HCT116 (cell line): ENCODE measurements around the gene CILP2. TPM values are rescaled to one million over a fixed set of nuclear protein-coding genes. Genes with fewer than 3 reads are reported as not detected.

Experiments used
- ATAC-seq: fragments of 200-7000 bp; cut with Tn5 transposase; 2 replicates; pipeline ENCODE4 v1.9.1; 2020; ENCODE audit warnings: mild to moderate bottlenecking, moderate library complexity
- BruUV-seq: library from RNA; stranded (reverse); fragments of 400-500 nt; replicated peaks from 2 replicates; lab custom pipeline; 2021; lab: Mats Ljungman, UMichigan
- CTCF ChIA-PET: fragments of 300-600 bp; sonication (Branson Sonifier 250); formaldehyde crosslinking; loops from one replicate; lab custom pipeline; 2021; ENCODE audit warnings: antibody characterized with exemption; lab: Charles Lee
- POLR2A ChIA-PET: fragments of 300-600, 350-600 bp; sonication (Branson Sonifier 250); formaldehyde crosslinking; loops from one replicate; lab custom pipeline; 2021; ENCODE audit warnings: antibody characterized with exemption; lab: Charles Lee
- RAD21 ChIA-PET, 2 experiments: fragments of 300-600 bp; sonication (Branson Sonifier 250); formaldehyde crosslinking; loops; one replicate each; lab custom pipeline; 2023; ENCODE audit warnings: low total read pairs in 2 of 2; ENCODE audit not compliant: uncharacterized antibody in 2 of 2, unreplicated experiment in 2 of 2, low non-redundant PET in 1 of 2; lab: Charles Lee
- DNase-seq: peaks from one replicate; pipeline ENCODE4 v3.0.0-alpha.2; 2010; ENCODE audit warnings: low read depth, low spot score
- H2AFZ ChIP-seq: fragments of 200-600 bp; shearing (Covaris generic), sonication (generic); 2 replicates; pipeline ENCODE4 v1.6.1; 2017; ENCODE audit warnings: low read depth, mixed run types, mixed read lengths, antibody characterized with exemption, low read length; ENCODE audit not compliant: poor library complexity, severe bottlenecking
- H3K27ac ChIP-seq: 2 replicates; pipeline ENCODE4 v1.5.1; 2012; ENCODE audit warnings: low read depth, low read length
- H3K27me3 ChIP-seq: fragments of 200-600 bp; sonication (generic); 2 replicates; pipeline ENCODE4 v1.6.1; 2016; ENCODE audit warnings: mixed run types, low read length, mixed read lengths; ENCODE audit not compliant: insufficient read depth
- H3K36me3 ChIP-seq, 2 experiments: fragments of 200-500 bp in 1 of 2; fragments of 200-600 bp in 1 of 2; sonication (Bioruptor generic) in 1 of 2; sonication (generic) in 1 of 2; 2 replicates each; pipeline versions ENCODE4 v1.5.1 to v1.6.1; 2014 to 2016; ENCODE audit warnings: low read length in 2 of 2, inconsistent platforms in 1 of 2, mixed read lengths in 1 of 2, mixed run types in 1 of 2; ENCODE audit not compliant: insufficient read depth in 2 of 2, control insufficient read depth in 1 of 2
- H3K4me1 ChIP-seq, 2 experiments: fragments of 200-600 bp in 1 of 2; sonication (generic) in 1 of 2; 2 replicates each; pipeline versions ENCODE4 v1.5.1 to v1.6.1; 2012 to 2017; ENCODE audit warnings: low read length in 2 of 2, inconsistent platforms in 1 of 2, mild to moderate bottlenecking in 1 of 2, mixed read lengths in 1 of 2, mixed run types in 1 of 2, moderate library complexity in 1 of 2; ENCODE audit not compliant: insufficient read depth in 2 of 2, control insufficient read depth in 1 of 2
- H3K4me2 ChIP-seq: fragments of 200-600 bp; sonication (generic); 2 replicates; pipeline ENCODE4 v1.6.1; 2017; ENCODE audit warnings: mixed run types, low read length, mixed read lengths
- H3K4me3 ChIP-seq, 2 experiments: fragments of 200-600 bp in 1 of 2; sonication (generic) in 1 of 2; replicated peaks in 1 of 2; 2 replicates each; pipeline ENCODE4 v1.5.1; 2011 to 2016; ENCODE audit warnings: low read length in 2 of 2, control low read depth in 1 of 2, low read depth in 1 of 2, mild to moderate bottlenecking in 1 of 2, mixed read lengths in 1 of 2, mixed run types in 1 of 2
- H3K79me2 ChIP-seq: fragments of 200-600 bp; sonication (generic); 2 replicates; pipeline ENCODE4 v1.6.1; 2017; ENCODE audit warnings: mild to moderate bottlenecking, mixed run types, low read length, moderate library complexity, mixed read lengths; ENCODE audit not compliant: insufficient read depth
- H3K9ac ChIP-seq: fragments of 200-600 bp; sonication (generic); 2 replicates; pipeline ENCODE4 v1.6.1; 2016; ENCODE audit warnings: low read length, mixed read lengths
- H3K9me2 ChIP-seq: fragments of 200-600 bp; sonication (generic), shearing (Covaris generic); 2 replicates; pipeline ENCODE4 v1.6.1; 2017; ENCODE audit warnings: mixed run types, mild to moderate bottlenecking, moderate library complexity; ENCODE audit not compliant: insufficient read depth
- H3K9me3 ChIP-seq, 2 experiments: fragments of 200-500 bp in 1 of 2; fragments of 200-600 bp in 1 of 2; sonication (Bioruptor generic) in 1 of 2; sonication (generic) in 1 of 2; 2 replicates each; pipeline ENCODE4 v1.6.1; 2014 to 2017; ENCODE audit warnings: low read length in 2 of 2, mixed read lengths in 2 of 2, inconsistent platforms in 1 of 2, low read depth in 1 of 2, mild to moderate bottlenecking in 1 of 2, mixed run types in 1 of 2, moderate library complexity in 1 of 2; ENCODE audit not compliant: control insufficient read depth in 1 of 2, insufficient read depth in 1 of 2
- H4K20me1 ChIP-seq: fragments of 200-600 bp; sonication (generic), shearing (Covaris generic); 2 replicates; pipeline ENCODE4 v1.6.1; 2017; ENCODE audit warnings: mixed run types, mild to moderate bottlenecking, moderate library complexity; ENCODE audit not compliant: insufficient read depth
- CBX3 ChIP-seq: IDR thresholded peaks from 2 replicates; pipeline ENCODE4 v1.6.1; 2012; ENCODE audit warnings: low read depth
- EGR1 ChIP-seq: IDR thresholded peaks from 2 replicates; pipeline ENCODE4 v1.6.1; 2012; ENCODE audit warnings: low read depth
- EZH2phosphoT487 ChIP-seq: fragments of 200-600 bp; IDR thresholded peaks from 2 replicates; pipeline ENCODE4 v1.6.1; 2018; ENCODE audit warnings: antibody characterized with exemption, borderline replicate concordance
- FOSL1 ChIP-seq: IDR thresholded peaks from 2 replicates; pipeline ENCODE4 v1.6.1; 2012; ENCODE audit warnings: low read depth
- MAX ChIP-seq: IDR thresholded peaks from 2 replicates; pipeline ENCODE4 v1.6.1; 2012
- REST ChIP-seq: IDR thresholded peaks from 2 replicates; pipeline ENCODE4 v1.6.1; 2012; ENCODE audit warnings: low read depth
- SIN3A ChIP-seq: IDR thresholded peaks from 2 replicates; pipeline ENCODE4 v1.6.1; 2012; ENCODE audit warnings: low read depth
- SP1 ChIP-seq: IDR thresholded peaks from 2 replicates; pipeline ENCODE4 v1.6.1; 2012; ENCODE audit warnings: low read depth
- ZFX ChIP-seq: fragments of 450-650 bp; IDR thresholded peaks from 2 replicates; pipeline ENCODE4 v1.6.1; 2017
- ZNF274 ChIP-seq: fragments of 200-500 bp; sonication (Bioruptor generic); IDR thresholded peaks from 2 replicates; pipeline ENCODE4 v1.6.1; 2014; ENCODE audit warnings: mild to moderate bottlenecking, low read depth, low read length, inconsistent platforms
- intact Hi-C: fragments of 100-400 bp; cut with micrococcal nuclease; formaldehyde crosslinking; loops from 2 replicates; pipeline ENCODE4 v1.10.0; 2022
- total RNA-seq: library from RNA; stranded (reverse); gene quantifications from one replicate; pipeline ENCODE4 v1.2.1, GENCODE V29; 2021; ENCODE audit not compliant: unreplicated experiment

Gene CILP2
- total RNA-seq, 1 experiment from 2014 or later, result 13.1 TPM

- RAD21 ChIA-PET, result no interaction called here
- DNase-seq (no peak), ATAC-seq (no peak)
- no peaks in the 10 kb centered on the region for H3K79me2 ChIP-seq
- peaks cover 15 to 36% of the 10 kb centered on the region in 2 experiments; a peak in 3 of 4 replicates for H3K36me3 ChIP-seq
- H3K4me2 ChIP-seq, result no peak overlapping the region
- no peaks in the 10 kb centered on the region for H4K20me1 ChIP-seq
- CTCF ChIA-PET, result no interaction called here
- POLR2A ChIA-PET, result no interaction called here
- H3K4me3 ChIP-seq, result no peak overlapping the region
- no peak overlapping the region for H3K9ac ChIP-seq
- H3K9me3 ChIP-seq, result no peaks in the 10 kb centered on the region
- TF ChIP-seq REST (no peak), EGR1 (no peak), FOSL1 (no peak), SIN3A (no peak), CBX3 (no peak), ZFX (no peak), EZH2phosphoT487 (no peak), ZNF274 (no peak), SP1 (no peak), MAX (no peak)
- no peaks in the 10 kb centered on the region for H3K9me2 ChIP-seq
- no TSS peak for BruUV-seq
- H3K27me3 ChIP-seq, result no peaks in the 10 kb centered on the region
- no peak overlapping the region for H3K27ac ChIP-seq
- intact Hi-C loops, result no loop called here
- no peak overlapping the region for H2AFZ ChIP-seq
- no peaks in the 10 kb centered on the region for H3K4me1 ChIP-seq
These were observed 33.1 kb upstream of the CILP2 start for GRCh38 chr19:19504754-19505668.
